Measurements from ENCODE around the gene DNMBP.

DNMBP gene

DNA sequence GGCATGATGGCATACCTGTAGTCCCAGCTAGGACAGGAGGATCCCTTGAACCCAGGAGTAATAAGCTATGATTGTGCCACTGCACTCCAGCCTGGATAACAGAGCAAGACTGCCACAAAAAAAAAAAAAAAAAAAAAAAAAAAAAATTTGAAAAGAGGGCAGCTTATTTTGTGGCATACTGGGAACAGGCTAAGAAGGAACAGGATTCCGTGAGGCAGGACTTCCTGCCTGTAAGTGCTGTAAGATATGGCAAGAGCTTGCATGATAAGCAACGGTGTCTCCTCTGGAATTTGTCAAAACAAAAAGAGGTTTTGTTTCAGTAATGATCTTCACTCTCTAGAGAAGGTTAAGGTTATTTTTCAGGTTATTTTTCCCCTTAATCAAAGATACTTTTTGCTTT lies 126.2 kb downstream of the DNMBP start:
- no peak for DNase-seq (ENCODE audit: low read depth)
- TF ChIP-seq, protein P1, sequence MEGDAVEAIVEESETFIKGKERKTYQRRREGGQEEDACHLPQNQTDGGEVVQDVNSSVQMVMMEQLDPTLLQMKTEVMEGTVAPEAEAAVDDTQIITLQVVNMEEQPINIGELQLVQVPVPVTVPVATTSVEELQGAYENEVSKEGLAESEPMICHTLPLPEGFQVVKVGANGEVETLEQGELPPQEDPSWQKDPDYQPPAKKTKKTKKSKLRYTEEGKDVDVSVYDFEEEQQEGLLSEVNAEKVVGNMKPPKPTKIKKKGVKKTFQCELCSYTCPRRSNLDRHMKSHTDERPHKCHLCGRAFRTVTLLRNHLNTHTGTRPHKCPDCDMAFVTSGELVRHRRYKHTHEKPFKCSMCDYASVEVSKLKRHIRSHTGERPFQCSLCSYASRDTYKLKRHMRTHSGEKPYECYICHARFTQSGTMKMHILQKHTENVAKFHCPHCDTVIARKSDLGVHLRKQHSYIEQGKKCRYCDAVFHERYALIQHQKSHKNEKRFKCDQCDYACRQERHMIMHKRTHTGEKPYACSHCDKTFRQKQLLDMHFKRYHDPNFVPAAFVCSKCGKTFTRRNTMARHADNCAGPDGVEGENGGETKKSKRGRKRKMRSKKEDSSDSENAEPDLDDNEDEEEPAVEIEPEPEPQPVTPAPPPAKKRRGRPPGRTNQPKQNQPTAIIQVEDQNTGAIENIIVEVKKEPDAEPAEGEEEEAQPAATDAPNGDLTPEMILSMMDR (IDR thresholded peaks at IDR 0.05; ENCODE audit: low read depth, low read length, missing control alignments): no peak
- no peak overlapping the region for H3K4me3 ChIP-seq (ENCODE audit: low read depth, low read length)

DNA sequence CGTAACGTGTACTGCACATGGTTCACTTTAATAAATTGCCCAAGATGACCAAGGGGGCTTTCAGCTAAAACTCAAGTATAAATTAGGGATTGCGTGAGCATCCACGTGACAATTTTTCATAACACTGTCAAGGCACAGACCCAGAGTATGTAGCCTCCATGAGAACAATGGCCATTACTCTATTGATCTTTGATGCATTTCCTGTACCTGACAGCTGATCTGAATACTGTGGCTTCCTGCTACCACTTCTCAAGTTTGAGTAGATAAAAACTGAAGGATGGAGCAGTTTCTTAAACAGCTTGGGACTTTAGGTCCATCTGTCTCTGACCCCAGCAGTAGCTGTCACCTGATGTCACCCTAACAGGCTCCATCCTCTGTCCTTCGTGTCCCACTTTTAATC lies 128.4 kb downstream of the DNMBP start:
- TF ChIP-seq, protein P1 (IDR thresholded peaks at IDR 0.05; ENCODE audit: low read depth, low read length, missing control alignments): no peak
- no peak overlapping the region for H3K4me3 ChIP-seq (ENCODE audit: low read depth, low read length)
- no peak for DNase-seq (ENCODE audit: low read depth)

DNA sequence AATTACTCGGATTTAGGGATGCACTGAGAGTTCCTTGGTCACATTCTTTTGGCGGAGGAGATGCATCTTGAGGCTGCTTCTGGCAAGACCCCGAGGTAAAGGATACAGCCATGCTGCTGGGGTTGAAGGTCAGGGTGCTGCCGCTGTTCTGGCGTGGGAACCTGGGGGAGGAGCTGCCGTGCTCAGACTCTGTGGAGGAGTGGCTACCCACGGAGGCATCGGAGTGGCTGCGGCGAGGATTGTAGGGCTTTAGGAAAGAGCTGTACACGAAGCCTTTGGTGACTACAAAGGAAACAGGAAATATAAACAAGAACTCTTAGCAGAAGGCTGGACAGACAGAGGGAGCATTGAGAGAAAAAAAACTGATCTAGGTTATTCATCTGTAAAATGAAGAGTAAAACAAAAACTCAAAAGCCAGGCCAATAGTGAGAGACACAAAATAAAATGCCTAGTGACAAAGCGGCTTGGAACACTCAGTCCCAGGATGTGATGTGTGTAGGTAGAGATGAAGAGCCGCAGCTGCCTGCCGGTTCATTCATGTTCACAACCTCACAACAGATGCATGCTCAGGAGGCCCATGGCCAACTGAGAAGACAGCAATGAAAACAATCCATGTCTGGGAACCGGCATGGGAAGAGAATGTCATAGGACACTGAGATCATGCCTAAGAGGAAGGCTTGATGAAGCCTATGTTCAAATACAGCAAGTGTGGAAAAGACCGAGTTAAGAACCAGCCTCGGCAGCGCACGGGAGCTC lies 129.5 kb downstream of the DNMBP start:
- H3K4me3 ChIP-seq (ENCODE audit: low read depth, low read length): no peak overlapping the region
- no peak for DNase-seq (ENCODE audit: low read depth)
- TF ChIP-seq, protein P1 (IDR thresholded peaks at IDR 0.05; ENCODE audit: low read depth, low read length, missing control alignments): no peak

- TF ChIP-seq, protein P1 (IDR thresholded peaks at IDR 0.05; ENCODE audit: low read depth, low read length, missing control alignments): no peak
- no peak overlapping the region for H3K4me3 ChIP-seq (ENCODE audit: low read depth, low read length)
- DNase-seq (ENCODE audit: low read depth): no peak
Observed at GRCh38 chr10:99875473-99875872, 134.3 kb downstream of the DNMBP start.

- TF ChIP-seq, protein P1 (IDR thresholded peaks at IDR 0.05; ENCODE audit: low read depth, low read length, missing control alignments): no peak
- no peak overlapping the region for H3K4me3 ChIP-seq (ENCODE audit: low read depth, low read length)
- DNase-seq (ENCODE audit: low read depth): no peak
Observed at GRCh38 chr10:99874341-99875085, 135.2 kb downstream of the DNMBP start.

DNA sequence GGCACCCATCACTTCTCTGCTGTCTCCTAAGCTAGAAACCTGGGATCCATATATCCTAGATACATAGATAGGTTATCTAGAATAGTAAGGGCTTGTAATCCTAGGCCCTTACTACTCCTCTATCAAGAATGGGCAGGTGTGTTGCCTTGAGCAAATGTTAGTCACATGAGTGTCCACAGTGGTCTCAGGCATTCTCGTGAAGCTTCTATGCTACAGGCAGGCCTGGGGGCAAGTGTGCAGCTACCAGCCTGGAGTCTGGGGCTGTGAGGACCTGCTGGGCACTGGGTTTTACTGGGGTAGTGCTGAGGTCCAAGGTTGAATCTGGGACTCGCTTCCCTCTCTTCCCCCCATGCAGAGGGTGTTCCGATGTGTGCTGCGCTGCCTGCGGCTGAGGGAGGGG lies 135.9 kb downstream of the DNMBP start:
- no peak for DNase-seq (ENCODE audit: low read depth)
- TF ChIP-seq, protein P1 (IDR thresholded peaks at IDR 0.05; ENCODE audit: low read depth, low read length, missing control alignments): no peak
- H3K4me3 ChIP-seq (ENCODE audit: low read depth, low read length): no peak overlapping the region
